Measurements from ENCODE around the gene PARD3. TPM values are rescaled to one million over a fixed set of nuclear protein-coding genes. Genes with fewer than 3 reads are reported as not detected.
A peak's percentile ranks its signal among the peaks of the same experiment; 100 is the strongest.
"Not testable (repeated sequence)": the region's sequence is repeated elsewhere in the genome, so short reads cannot be mapped to it uniquely, and the experiment has no call there.

The PARD3 gene
- total and polyA plus RNA-seq, 10 of the 15 experiments (the other 5 are each of a cell fraction or from before 2014, with no cell fraction given): 2.6 to 43.1 (median 13.9) TPM

DNA sequence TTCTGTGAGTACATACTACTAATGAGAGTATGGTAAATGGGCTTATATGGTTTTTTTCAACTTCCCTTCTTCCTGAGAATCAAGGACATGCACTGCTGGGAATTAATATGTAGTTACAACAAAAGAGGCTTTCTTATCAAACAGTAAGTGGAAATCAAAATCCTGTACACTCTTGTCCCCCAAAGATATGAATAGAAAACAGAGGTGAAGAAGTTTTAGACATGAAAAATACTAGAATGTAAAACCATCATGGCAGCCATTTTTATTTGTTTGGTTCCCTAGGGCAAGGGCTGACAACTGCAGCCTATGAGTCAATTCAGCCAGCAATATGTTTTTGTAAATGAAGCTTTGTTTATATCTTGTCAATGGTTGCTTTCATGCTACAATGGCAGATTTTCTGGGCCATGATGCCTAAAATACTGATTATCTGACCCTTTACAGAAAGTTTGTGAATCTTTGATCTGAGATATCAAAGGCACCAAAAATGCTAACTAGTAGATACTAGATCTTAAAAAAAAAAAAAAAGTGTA is 422.4 kb downstream of the PARD3 start (continued):
- TF ChIP-seq BHLHE40 (IDR thresholded peaks at IDR 0.05; ENCODE audit: borderline replicate concordance in 1 of 2, low read depth in 2 of 2, low read length in 1 of 2): no peak
- TF ChIP-seq CREM (IDR thresholded peaks at IDR 0.05; ENCODE audit: low read depth): no peak

DNA sequence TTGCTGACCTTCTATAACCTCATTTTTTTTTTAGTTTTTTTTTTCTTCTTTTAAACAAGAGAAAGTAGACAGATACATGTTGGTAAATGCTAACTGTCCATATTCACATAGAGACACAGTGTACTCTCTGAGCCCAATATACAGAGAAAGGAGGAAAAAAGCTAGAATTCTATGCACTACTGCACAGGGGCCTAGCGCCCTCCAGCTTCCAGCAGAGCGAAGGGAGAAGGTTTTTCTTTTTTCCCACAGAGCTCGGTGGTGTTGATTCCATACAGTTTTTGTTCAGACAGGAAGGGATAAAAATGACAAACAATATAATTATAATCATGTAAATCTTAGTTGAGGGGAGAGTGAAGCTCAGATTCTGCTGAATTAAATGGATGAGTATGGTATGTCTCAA is 423.9 kb downstream of the PARD3 start:
- H3K4me3 ChIP-seq; H3K9ac ChIP-seq (ENCODE audit: control insufficient read depth, insufficient read depth, low read length); H3K79me2 ChIP-seq (ENCODE audit: control insufficient read depth, insufficient read depth, low read length); ATAC-seq; H3K4me1 ChIP-seq (ENCODE audit: control insufficient read depth, insufficient read depth, low read length); H2AFZ ChIP-seq (ENCODE audit: control insufficient read depth, low read depth, low read length); FAIRE-seq; H3K4me2 ChIP-seq (ENCODE audit: control insufficient read depth, insufficient read depth); H3K9me3 ChIP-seq (replicated peaks; ENCODE audit: control insufficient read depth, insufficient read depth, low read length); in situ Hi-C loops (cut with MboI); DNase-seq (ENCODE audit: low read depth, low spot score); intact Hi-C loops (cut with micrococcal nuclease; ENCODE audit: unreplicated experiment); H3K27me3 ChIP-seq (replicated peaks in 1 of 2; ENCODE audit: control insufficient read depth in 2 of 2, insufficient read depth in 2 of 2, low read length in 1 of 2); H3K27ac ChIP-seq (ENCODE audit: control insufficient read depth, insufficient read depth); H3K36me3 ChIP-seq (ENCODE audit: control insufficient read depth in 2 of 2, insufficient read depth in 2 of 2, low read length in 1 of 2); H4K20me1 ChIP-seq (ENCODE audit: control insufficient read depth, insufficient read depth); BruUV-seq (replicated peaks): not testable (repeated sequence)
- 49% methylated on average over 3 of the region's 3 CpGs for WGBS (ENCODE audit: insufficient coverage, insufficient replicate concordance, low lambda C conversion rate, missing lambda C conversion rate)
- ChIA-PET SMC1A (ENCODE audit: uncharacterized antibody, unreplicated experiment) (interaction anchor here (1.0 to 1.9 kb wide), 6 partner anchors 8 to 167 kb away, joined by 3 to 7 read pairs (median 4); no protein-coding TSS in a partner anchor), POLR2A (interaction anchor here (1.7 kb wide), 1 partner anchor 20 kb away, joined by 4 read pairs; no protein-coding TSS in a partner anchor), RAD21 (ENCODE audit: unreplicated experiment) (interaction anchor here (0.6 to 1.2 kb wide), 5 partner anchors 8 to 1198 kb away, joined by 3 to 4 read pairs (median 3); no protein-coding TSS in a partner anchor), CTCF (interaction anchor here (1.2 to 2.0 kb wide), 5 partner anchors 8 to 1198 kb away, joined by 4 to 8 read pairs (median 4); no protein-coding TSS in a partner anchor)
- TF ChIP-seq, protein P1, sequence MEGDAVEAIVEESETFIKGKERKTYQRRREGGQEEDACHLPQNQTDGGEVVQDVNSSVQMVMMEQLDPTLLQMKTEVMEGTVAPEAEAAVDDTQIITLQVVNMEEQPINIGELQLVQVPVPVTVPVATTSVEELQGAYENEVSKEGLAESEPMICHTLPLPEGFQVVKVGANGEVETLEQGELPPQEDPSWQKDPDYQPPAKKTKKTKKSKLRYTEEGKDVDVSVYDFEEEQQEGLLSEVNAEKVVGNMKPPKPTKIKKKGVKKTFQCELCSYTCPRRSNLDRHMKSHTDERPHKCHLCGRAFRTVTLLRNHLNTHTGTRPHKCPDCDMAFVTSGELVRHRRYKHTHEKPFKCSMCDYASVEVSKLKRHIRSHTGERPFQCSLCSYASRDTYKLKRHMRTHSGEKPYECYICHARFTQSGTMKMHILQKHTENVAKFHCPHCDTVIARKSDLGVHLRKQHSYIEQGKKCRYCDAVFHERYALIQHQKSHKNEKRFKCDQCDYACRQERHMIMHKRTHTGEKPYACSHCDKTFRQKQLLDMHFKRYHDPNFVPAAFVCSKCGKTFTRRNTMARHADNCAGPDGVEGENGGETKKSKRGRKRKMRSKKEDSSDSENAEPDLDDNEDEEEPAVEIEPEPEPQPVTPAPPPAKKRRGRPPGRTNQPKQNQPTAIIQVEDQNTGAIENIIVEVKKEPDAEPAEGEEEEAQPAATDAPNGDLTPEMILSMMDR (IDR thresholded peaks at IDR 0.05 in 2 of 3, conservative IDR thresholded peaks at IDR 0.05 in 1 of 3; ENCODE audit: control insufficient read depth in 2 of 3, extremely low read depth in 1 of 3, insufficient read depth in 1 of 3, low read depth in 3 of 3, low read length in 3 of 3): peak in 1 of 3 experiments; percentile 6; a peak in 1 of 6 replicates
- TF ChIP-seq RAD21 (IDR thresholded peaks at IDR 0.05; ENCODE audit: insufficient read depth, low read depth, low read length): peak; percentile 27; the same call in 1 of the 2 replicates

Measured in GM12878 (cell line).